ENCODE measurements around the gene CACUL1.

DNA sequence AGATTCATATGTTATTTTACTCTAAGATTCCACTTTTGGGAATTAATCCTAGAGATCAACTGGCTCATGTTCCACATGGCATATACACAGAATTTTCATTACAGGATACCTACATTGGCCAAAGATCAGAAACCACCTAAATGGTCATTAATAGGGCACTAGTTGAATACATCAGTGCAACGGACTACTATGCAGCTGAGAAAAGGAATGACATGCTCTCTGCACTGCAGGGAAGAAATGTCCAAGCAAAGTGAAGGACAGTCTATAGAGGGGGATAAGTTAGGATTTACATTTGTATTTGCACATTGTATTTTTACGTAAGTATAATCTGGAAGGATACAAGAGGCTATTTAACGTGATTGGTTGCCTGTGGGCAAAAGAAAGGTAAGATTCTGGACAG lies 91.6 kb downstream of the CACUL1 start:
- TF ChIP-seq POLR2A (IDR thresholded peaks at IDR 0.05; ENCODE audit: low read length) (no peak), GATA1 (IDR thresholded peaks at IDR 0.05; ENCODE audit: low read depth, low read length) (no peak)

All from erythroblast (primary cell).